Type B pancreatic cell (in vitro differentiated cells): ENCODE measurements around the gene SPATA25. TPM values are rescaled to one million over a fixed set of nuclear protein-coding genes. Genes with fewer than 3 reads are reported as not detected.

Source experiments
- DNase-seq: peaks from one replicate; pipeline ENCODE4 v3.0.0; 2021; ENCODE audit warnings: mixed read lengths; ENCODE audit not compliant: unreplicated experiment; ENCODE audit errors: extremely low spot score
- H3K27ac Mint-ChIP-seq: 2 replicates; pipeline ENCODE4 v1.8.0; 2021; ENCODE audit warnings: mild to moderate bottlenecking, mixed read lengths
- H3K27me3 Mint-ChIP-seq: 2 replicates; pipeline ENCODE4 v1.8.0; 2021; ENCODE audit warnings: mixed read lengths
- H3K36me3 Mint-ChIP-seq: 2 replicates; pipeline ENCODE4 v1.8.0; 2021; ENCODE audit warnings: mixed read lengths
- H3K4me1 Mint-ChIP-seq: one replicate; pipeline ENCODE4 v1.8.0; 2021; ENCODE audit warnings: mixed read lengths; ENCODE audit not compliant: unreplicated experiment
- H3K4me3 Mint-ChIP-seq: 2 replicates; pipeline ENCODE4 v1.8.0; 2021; ENCODE audit warnings: mild to moderate bottlenecking, mixed read lengths
- H3K9me3 Mint-ChIP-seq: 2 replicates; pipeline ENCODE4 v1.8.0; 2021; ENCODE audit warnings: mixed read lengths
- total RNA-seq: library from RNA; stranded (reverse); gene quantifications from 2 replicates; pipeline ENCODE4 v1.2.1, GENCODE V29; 2021; ENCODE audit warnings: low replicate concordance
- TF ChIP-seq, protein P1 (sequence below): fragments of 200-600 bp; sonication (generic); conservative IDR thresholded peaks from 2 replicates; pipeline ENCODE4 v1.5.0; 2021; ENCODE audit warnings: antibody characterized with exemption, mild to moderate bottlenecking

The SPATA25 gene
- total RNA-seq, 1 donor from 2014 or later = 4.2 TPM

DNA sequence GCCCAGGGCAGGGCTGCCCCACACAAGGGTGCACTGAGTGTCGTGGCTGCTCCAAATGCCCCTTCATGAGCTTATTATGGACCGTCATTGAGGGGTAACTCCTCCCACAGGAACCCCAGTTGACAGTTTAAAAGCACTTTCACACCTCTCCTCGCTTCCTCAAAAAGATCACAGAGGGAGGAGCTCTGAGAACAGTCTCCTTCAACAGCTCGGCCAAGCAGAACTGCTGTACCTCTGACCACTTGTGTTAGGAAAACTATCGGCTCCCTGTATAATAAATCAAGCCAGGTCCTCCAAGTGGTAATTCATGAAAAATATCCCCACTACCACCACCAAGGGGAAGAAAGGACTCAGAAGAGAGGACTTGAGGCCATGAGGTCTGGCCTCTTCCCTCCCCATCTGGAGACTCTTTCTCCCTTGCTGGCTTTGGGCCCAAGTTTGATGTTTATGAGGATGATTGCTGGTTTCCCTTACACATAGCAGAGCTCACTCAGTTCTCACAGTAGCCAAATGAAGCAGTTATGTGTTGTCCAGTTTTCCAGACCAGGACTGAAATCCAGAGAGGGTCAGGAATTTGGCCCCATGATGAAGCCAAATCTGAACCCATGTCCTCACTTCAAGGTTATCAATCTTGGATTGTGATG is 45.1 kb downstream of the SPATA25 start:
- no peaks in the 10 kb centered on the region for H3K27me3 Mint-ChIP-seq
- H3K4me3 Mint-ChIP-seq = no peak overlapping the region
- DNase-seq = no peak
- no peak overlapping the region for H3K27ac Mint-ChIP-seq
- peaks cover 4% of the 10 kb centered on the region for H3K36me3 Mint-ChIP-seq
- H3K4me1 Mint-ChIP-seq = peaks cover 2% of the 10 kb centered on the region
- TF ChIP-seq, protein P1, sequence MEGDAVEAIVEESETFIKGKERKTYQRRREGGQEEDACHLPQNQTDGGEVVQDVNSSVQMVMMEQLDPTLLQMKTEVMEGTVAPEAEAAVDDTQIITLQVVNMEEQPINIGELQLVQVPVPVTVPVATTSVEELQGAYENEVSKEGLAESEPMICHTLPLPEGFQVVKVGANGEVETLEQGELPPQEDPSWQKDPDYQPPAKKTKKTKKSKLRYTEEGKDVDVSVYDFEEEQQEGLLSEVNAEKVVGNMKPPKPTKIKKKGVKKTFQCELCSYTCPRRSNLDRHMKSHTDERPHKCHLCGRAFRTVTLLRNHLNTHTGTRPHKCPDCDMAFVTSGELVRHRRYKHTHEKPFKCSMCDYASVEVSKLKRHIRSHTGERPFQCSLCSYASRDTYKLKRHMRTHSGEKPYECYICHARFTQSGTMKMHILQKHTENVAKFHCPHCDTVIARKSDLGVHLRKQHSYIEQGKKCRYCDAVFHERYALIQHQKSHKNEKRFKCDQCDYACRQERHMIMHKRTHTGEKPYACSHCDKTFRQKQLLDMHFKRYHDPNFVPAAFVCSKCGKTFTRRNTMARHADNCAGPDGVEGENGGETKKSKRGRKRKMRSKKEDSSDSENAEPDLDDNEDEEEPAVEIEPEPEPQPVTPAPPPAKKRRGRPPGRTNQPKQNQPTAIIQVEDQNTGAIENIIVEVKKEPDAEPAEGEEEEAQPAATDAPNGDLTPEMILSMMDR = no peak
- H3K9me3 Mint-ChIP-seq = no peaks in the 10 kb centered on the region

DNA sequence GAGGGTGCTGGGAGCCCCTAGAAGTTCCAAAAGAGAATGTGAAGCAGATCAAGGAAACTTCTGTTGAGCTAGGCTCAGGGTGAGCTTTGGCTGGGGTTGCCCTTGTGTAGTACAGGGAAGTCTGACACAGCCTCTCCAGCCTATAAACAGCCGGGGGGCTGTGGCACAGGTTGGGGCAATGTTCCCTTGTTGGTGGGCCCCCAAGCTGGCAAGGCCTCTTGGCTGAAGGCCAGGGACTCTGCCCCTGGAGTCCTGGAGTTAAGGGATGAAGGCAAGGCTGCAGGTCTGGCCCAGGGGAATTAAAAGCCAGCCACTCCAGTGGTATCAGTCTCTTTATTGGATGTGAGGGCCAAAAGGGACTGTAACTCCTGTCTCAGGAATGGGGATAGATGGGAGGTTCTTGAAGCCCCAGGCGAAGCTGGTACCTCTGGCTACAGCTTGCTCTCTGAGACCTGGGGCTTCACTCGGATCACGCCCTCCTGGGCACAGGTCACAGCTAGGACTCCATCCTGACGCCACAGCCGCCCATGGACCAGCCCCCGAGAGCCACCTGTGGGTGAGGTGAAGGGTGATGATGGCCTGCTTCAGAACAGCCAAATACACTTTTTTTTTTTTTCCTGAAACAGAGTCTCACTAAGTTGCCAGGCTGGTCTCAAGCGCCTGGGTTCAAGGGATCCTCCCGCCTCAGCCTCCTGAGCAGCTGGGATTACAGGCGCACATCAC is 45.9 kb downstream of the SPATA25 start:
- no peak for DNase-seq
- TF ChIP-seq, protein P1 = no peak
- Mint-ChIP-seq H3K36me3 (peaks cover 4% of the 10 kb centered on the region), H3K9me3 (no peaks in the 10 kb centered on the region), H3K27ac (no peak overlapping the region), H3K27me3 (no peaks in the 10 kb centered on the region), H3K4me1 (peaks cover 9% of the 10 kb centered on the region), H3K4me3 (no peak overlapping the region)

DNA sequence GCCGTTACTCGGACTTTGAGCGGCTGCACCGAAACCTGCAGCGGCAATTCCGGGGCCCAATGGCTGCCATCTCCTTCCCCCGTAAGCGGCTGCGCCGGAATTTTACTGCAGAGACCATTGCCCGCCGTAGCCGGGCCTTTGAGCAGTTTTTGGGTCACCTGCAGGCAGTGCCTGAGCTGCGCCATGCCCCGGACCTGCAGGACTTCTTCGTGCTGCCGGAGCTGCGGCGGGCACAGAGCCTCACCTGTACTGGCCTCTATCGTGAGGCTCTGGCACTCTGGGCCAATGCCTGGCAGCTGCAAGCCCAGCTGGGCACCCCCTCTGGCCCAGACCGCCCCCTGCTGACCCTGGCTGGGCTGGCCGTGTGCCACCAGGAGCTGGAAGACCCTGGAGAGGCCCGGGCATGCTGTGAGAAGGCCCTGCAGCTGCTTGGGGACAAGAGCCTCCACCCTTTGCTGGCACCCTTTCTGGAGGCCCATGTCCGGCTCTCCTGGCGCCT is 46.7 kb downstream of the SPATA25 start:
- TF ChIP-seq, protein P1 = no peak
- Mint-ChIP-seq H3K4me1 (peaks cover 13% of the 10 kb centered on the region), H3K27me3 (no peaks in the 10 kb centered on the region), H3K9me3 (no peaks in the 10 kb centered on the region), H3K36me3 (peaks cover 4% of the 10 kb centered on the region), H3K27ac (no peak overlapping the region), H3K4me3 (no peak overlapping the region)
- DNase-seq = no peak

DNA sequence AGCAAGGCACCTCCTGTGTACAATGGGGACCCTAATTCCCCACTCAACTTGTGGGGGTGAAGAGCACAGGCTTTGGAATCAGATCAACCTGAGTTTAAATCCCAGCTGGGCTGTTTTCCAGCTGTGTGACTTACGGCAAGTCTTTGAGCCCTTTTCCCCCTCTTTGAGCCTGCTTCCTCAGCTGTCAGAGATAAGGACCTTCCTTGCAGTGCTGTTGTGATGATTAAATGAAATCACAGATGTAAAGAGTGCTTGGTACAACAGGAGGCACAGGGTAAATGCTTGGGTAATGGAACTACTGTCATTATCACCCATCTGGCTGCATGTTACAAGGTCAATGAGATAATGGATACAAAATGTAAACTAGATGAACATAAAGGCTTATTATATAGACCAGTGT is 50.6 kb downstream of the SPATA25 start:
- Mint-ChIP-seq H3K4me1 (peaks cover 24% of the 10 kb centered on the region), H3K27ac (no peak overlapping the region), H3K9me3 (no peaks in the 10 kb centered on the region), H3K4me3 (peak overlapping the region; percentile 10), H3K36me3 (no peaks in the 10 kb centered on the region), H3K27me3 (no peaks in the 10 kb centered on the region)
- TF ChIP-seq, protein P1 = no peak
- DNase-seq = no peak

Other genes starting within 250 kb of the SPATA25 start
- not detected in 2 replicates for gene WFDC11, start 217.4 kb downstream of the SPATA25 start, total RNA-seq
- gene WFDC13, start 185.6 kb downstream of the SPATA25 start, total RNA-seq = not detected in 2 replicates
- not detected in 2 replicates for gene WFDC10B, start 182.6 kb downstream of the SPATA25 start, total RNA-seq
- gene SPINT4, start 165.3 kb downstream of the SPATA25 start, total RNA-seq = not detected in 2 replicates
- gene WFDC3, start 95.7 kb downstream of the SPATA25 start, total RNA-seq = not detected in 2 replicates
- gene DNTTIP1, start 95.7 kb downstream of the SPATA25 start, total RNA-seq = 26.5 and 32.9 TPM in 2 replicates
- gene UBE2C, start 75.0 kb downstream of the SPATA25 start, total RNA-seq = 46.4 and 136 TPM in 2 replicates
- gene TNNC2, start 60.3 kb downstream of the SPATA25 start, total RNA-seq = 2.1 TPM in 1 of 2 replicates, not detected in the other
- 12.2 and 16.4 TPM in 2 replicates for gene SNX21, start 53.8 kb downstream of the SPATA25 start, total RNA-seq
- gene ACOT8, start 30.2 kb downstream of the SPATA25 start, total RNA-seq = 20.6 and 21.3 TPM in 2 replicates
- gene ZSWIM3, start 30.0 kb downstream of the SPATA25 start, total RNA-seq = 3.7 and 4.7 TPM in 2 replicates
- 17.1 and 17.3 TPM in 2 replicates for gene ZSWIM1, start 6.4 kb downstream of the SPATA25 start, total RNA-seq
- gene NEURL2, start 3.6 kb upstream of the SPATA25 start, total RNA-seq = 6.4 TPM in 2 replicates
- gene CTSA, start 3.7 kb upstream of the SPATA25 start, total RNA-seq = 142 and 174 TPM in 2 replicates
- gene PLTP, start 24.5 kb upstream of the SPATA25 start, total RNA-seq = 40.7 and 96.5 TPM in 2 replicates
- gene PCIF1, start 47.1 kb upstream of the SPATA25 start, total RNA-seq = 35.0 and 37.6 TPM in 2 replicates
- 19.9 and 23.6 TPM in 2 replicates for gene ZNF335, start 84.6 kb upstream of the SPATA25 start, total RNA-seq
- gene MMP9, start 121.3 kb upstream of the SPATA25 start, total RNA-seq = 0.53 TPM in 1 of 2 replicates, not detected in the other
- 3.1 and 5.1 TPM in 2 replicates for gene SLC12A5, start 141.6 kb upstream of the SPATA25 start, total RNA-seq
- gene NCOA5, start 202.3 kb upstream of the SPATA25 start, total RNA-seq = 43.5 and 48.6 TPM in 2 replicates
- gene CD40, start 230.7 kb upstream of the SPATA25 start, total RNA-seq = 0.40 and 1.5 TPM in 2 replicates